RWPE1 (cell line): ENCODE results near the gene FIBP.
"Not testable (repeated sequence)": the region's sequence is repeated elsewhere in the genome, so short reads cannot be mapped to it uniquely, and the experiment has no call there.

Experiments used
- CTCF ChIA-PET: fragments of 350-600 bp; sonication (Branson Sonifier 250); formaldehyde crosslinking; extraction: SDS; loops from one replicate; lab custom pipeline; 2021; lab: Yijun Ruan, JAX
- POLR2A ChIA-PET: fragments of 400-600 bp; formaldehyde crosslinking; extraction: SDS; loops from one replicate; lab custom pipeline; 2020; ENCODE audit warnings: antibody characterized with exemption; ENCODE audit not compliant: low non-redundant PET; lab: Yijun Ruan, JAX
- DNase-seq: peaks from one replicate; pipeline ENCODE4 v3.0.0; 2012; ENCODE audit warnings: low spot score
- H3K27ac ChIP-seq: fragments of 450-650 bp; 2 replicates; pipeline ENCODE4 v1.5.1; 2017
- CTCF ChIP-seq: fragments of 450-650 bp; conservative IDR thresholded peaks from 2 replicates; pipeline ENCODE4 v1.5.1; 2017; ENCODE audit warnings: low read depth, mild to moderate bottlenecking

FIBP gene

GRCh38 chr11:65851083-65851579 is 37.1 kb downstream of the FIBP start:
- no peak for TF ChIP-seq CTCF
- CTCF ChIA-PET = interaction anchor here (0.6 to 1.2 kb wide), 8 partner anchors 9 to 432 kb away, joined by 3 to 12 read pairs (median 3); partner anchors contain the start of gene MUS81
- 0 out of 2 replicates have a peak overlapping the region, but pooled peaks have one; percentile 8 for H3K27ac ChIP-seq
- no peak for DNase-seq
- POLR2A ChIA-PET = interaction anchor here (0.6 kb wide), 2 partner anchors 37 to 197 kb away, joined by 3 to 6 read pairs; partner anchors contain the start of gene FIBP

- ChIA-PET CTCF (interaction anchor here (0.6 to 1.1 kb wide), 6 partner anchors 34 to 433 kb away, joined by 3 to 6 read pairs (median 3); no protein-coding TSS in a partner anchor), POLR2A (interaction anchor here (0.6 kb wide), 1 partner anchor 17 kb away, joined by 3 read pairs; the partner anchor contains the start of gene SNX32)
- DNase-seq = no peak
- no peak for TF ChIP-seq CTCF
- H3K27ac ChIP-seq = 0 out of 2 replicates have a peak overlapping the region, but pooled peaks have one; percentile 8
Measured at GRCh38 chr11:65850217-65851082, 37.8 kb downstream of the FIBP start.

GRCh38 chr11:65849771-65850216 is 38.5 kb downstream of the FIBP start:
- TF ChIP-seq CTCF = no peak
- POLR2A ChIA-PET = no interaction called here
- H3K27ac ChIP-seq = no peak overlapping the region
- CTCF ChIA-PET = interaction anchor here (0.6 to 1.1 kb wide), 2 partner anchors 49 to 62 kb away, joined by 3 to 5 read pairs; no protein-coding TSS in a partner anchor
- no peak for DNase-seq

- TF ChIP-seq CTCF = no peak
- ChIA-PET CTCF (interaction anchor here (0.6 to 1.1 kb wide), 2 partner anchors 49 to 62 kb away, joined by 3 to 5 read pairs; no protein-coding TSS in a partner anchor), POLR2A (no interaction called here)
- DNase-seq = no peak
- no peak overlapping the region for H3K27ac ChIP-seq
Measured at GRCh38 chr11:65849366-65849765, 38.9 kb downstream of the FIBP start.

- H3K27ac ChIP-seq, POLR2A ChIA-PET, CTCF ChIA-PET, DNase-seq: not testable (repeated sequence)
Measured at GRCh38 chr11:65848693-65849092, 39.6 kb downstream of the FIBP start.

GRCh38 chr11:65847746-65848145 is 40.5 kb downstream of the FIBP start:
- no peak overlapping the region; the same call in 1 of the 2 replicates for H3K27ac ChIP-seq
- ChIA-PET CTCF (interaction anchor here (0.8 to 1.3 kb wide), 2 partner anchors 23 to 68 kb away, joined by 3 to 6 read pairs; no protein-coding TSS in a partner anchor), POLR2A (no interaction called here)
- TF ChIP-seq CTCF = no peak
- no peak for DNase-seq
